GM18858 (cell line): Measurements from ENCODE around the gene NLRP2B.
"Not testable (repeated sequence)": the region's sequence is repeated elsewhere in the genome, so short reads cannot be mapped to it uniquely, and the experiment has no call there.

Source experiments
- ATAC-seq: cut with Tn5 transposase; IDR thresholded peaks from one replicate; pipeline ENCODE4 v1.9.1; 2021; ENCODE audit not compliant: unreplicated experiment

NLRP2B gene

DNA sequence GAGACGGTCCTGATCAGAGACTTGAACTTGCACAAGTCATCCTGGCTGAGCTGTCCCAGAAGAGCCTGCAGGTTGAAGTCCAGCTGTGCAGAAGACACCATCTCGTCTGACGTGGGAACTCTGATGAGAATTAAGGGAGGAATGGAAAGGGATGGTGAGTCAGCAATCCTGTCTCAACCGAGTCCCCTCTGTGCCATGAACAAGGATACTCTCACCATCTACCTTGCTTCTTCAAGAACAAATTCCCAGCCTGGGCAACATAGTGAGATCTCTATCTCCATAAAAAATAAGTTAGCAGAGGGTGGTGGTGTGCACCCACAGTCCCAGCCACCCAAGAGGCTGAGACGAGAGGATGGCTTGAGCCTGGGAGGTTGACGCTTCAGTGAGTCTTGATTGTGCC lies at the start of gene NLRP2B:
Gene NLRP2B, minus strand, starts transcription at position 101 of the 400 bp plus-strand sequence.
- no peak for ATAC-seq

DNA sequence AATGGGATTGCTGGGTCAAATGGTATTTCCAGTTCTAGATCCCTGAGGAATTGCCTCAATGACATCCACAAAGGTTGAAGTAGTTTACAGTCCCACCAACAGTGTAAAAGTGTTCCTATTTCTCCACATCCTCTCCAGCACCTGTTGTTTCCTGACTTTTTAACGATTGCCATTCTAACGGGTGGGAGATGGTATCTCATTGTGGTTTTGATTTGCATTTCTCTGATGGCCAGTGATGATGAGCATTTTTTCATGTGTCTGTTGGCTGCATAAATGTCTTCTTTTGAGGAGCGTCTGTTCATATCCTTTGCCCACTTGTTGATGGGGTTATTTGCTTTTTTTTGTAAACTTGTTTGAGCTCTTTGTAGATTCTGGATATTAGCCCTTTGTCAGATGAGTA lies 45.9 kb upstream of the NLRP2B start:
- not testable (repeated sequence) for ATAC-seq

DNA sequence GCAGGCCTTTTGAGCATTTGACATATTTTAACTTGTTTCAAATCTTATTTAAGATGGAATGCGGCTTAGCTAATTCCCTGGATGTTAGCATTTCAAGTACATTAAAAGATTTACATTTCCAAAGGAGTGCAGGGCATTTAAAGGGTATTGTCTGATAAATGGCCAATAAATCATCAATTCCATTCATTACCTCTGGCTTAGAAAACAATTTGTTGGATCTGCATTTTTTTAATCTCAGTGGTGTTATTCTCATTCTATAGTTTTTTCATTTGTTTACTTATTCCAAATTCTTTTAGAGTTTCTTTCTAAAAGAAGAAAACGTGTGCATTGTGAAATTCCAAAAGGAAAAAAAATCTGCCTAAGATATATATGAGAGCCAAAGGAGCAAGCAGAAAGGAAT lies 1.3 kb upstream of the NLRP2B start:
- ATAC-seq = no peak

DNA sequence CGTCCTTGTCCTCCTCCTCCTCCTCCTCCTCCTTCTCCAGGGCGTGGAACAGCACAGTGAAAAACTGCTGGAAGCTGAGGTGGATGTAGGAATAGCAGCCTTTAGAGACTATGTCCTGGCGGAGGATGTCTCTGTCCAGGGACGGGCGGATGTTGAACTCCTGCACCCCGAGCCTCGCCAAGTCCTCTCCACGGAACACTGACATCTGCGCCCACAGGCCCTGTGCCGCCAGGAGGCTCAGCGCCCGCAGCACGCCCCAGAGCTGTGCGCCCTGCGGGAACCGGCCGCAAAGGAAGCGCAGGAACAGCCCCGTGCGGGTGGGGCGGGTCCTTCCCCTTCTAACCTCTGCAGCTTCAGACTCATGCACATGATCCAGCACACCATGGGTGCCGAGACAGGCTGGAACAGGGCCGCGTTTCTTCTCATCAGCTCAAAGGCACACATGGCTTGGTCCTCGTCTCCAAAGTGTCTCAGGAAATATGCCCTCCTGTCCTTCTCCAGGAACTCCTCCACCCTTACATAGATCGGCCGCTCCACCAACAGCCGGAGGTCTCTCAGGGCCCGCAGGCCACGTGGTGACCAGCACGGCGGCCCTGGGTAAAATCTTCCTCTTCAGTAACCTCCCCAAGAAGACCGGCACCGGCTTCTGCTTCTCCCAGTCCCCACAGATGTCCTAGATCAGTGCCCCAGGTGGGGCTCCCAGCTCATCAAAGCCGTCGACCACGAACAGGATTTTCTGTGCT lies 1.2 kb downstream of the NLRP2B start:
- ATAC-seq = no peak

DNA sequence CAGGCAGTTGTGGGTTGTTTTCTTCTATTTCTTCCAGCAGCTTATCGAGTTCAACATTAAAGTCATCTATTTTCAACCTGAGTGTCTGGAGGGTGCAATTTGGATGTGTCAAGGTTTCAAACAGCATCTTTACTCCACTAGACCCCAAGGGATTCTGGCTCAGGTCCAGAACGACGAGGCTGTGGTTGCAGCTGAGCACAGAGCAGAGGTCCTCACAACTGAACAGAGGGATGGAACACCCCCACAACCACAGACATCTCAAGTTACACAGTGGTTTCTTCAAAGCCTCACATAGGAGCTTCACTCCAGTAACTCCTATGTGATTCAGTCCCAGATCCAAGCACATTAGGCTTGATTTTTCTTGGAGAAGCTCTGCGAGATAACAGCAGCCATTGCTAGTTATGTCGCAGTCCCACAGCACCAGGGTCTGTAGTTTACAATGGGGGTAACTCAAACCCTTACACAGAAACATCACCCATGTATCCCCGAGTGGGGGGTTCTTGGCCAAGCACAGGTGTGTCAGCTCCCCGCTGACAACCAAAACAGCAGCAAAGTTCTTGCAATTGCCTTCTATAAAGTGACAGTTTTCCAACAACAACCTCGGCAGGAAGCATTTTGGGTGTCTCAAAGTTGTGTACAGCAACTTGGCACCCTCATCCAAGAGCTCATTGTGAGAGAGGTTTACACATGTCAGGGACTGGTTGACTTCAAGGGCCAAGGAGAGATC lies 2.8 kb downstream of the NLRP2B start:
- no peak for ATAC-seq

DNA sequence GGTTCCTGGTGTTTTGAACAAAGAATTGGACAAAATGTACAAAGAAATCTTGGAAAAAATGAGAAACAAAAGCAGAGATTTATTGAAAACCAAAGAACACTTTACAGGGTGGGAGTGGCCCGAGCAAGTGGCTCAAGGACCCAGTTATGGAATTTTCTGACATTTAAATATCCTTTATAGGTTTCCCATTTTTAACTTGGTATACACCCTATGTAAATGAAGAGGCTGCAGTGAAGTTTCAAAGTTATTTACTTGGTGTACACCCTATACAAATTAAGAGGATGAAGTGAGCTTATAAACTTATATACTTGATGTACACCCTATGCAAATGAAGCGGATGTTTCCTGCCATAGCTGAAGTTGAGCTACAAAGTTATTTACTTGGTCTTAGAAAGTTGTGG lies 4.7 kb downstream of the NLRP2B start:
- no peak for ATAC-seq

DNA sequence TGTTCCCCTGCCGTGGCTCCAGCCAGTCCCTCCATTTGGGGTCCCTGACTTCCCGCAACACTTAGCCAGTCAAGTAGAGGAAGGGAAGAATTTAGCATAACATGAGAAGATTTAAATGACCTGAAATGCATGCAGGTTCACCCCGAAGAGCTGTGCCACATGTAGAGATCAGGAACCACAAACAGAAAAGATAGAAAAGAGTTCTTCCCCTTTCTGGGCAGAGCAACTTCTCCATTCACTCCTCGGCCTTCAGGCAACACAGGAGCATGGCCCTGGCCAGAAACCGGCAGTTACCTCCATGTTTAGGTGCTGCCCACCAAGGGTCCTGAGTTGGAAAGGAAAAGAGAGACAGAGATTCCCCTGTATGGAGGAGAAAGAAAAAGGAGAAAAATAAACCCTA lies 5.2 kb downstream of the NLRP2B start:
- no peak for ATAC-seq

DNA sequence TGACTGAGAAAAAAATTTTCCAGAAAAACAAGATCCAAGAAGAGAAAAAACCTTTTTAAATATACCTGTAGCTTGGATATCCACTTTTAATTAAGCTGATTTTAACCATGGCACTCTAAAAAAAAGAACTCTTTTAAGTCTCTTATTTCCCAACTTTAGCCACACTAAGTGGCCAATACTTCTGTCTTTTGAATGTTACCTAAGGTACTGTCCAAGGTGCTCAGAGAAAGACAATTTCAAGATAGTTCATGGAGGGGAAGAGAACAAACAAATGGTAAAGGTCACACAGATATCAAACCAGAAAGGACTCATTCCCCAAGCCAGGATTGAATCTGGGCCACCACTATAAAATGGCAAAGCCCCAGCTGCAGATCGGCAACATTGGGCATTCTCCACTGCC lies 10.1 kb downstream of the NLRP2B start:
- ATAC-seq = no peak

DNA sequence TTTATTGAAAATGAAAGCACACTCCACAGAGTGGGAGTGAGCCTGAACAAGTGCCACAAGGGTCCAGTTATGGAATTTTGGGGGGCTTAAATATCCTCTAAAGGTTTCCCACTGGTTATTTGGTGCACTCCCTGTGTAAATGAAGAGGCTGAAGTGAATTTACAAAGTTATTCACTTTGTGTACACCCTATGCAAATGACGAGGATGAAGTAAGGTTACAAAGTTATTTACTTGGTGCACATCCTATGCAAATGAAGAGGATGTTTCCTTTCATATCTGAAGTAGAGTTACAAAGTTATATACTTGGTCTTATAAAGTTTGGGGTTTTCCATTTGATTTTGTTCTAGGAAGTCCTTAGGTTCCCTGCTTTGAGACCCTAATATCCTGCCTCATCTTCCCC lies 13.1 kb downstream of the NLRP2B start:
- ATAC-seq = no peak

DNA sequence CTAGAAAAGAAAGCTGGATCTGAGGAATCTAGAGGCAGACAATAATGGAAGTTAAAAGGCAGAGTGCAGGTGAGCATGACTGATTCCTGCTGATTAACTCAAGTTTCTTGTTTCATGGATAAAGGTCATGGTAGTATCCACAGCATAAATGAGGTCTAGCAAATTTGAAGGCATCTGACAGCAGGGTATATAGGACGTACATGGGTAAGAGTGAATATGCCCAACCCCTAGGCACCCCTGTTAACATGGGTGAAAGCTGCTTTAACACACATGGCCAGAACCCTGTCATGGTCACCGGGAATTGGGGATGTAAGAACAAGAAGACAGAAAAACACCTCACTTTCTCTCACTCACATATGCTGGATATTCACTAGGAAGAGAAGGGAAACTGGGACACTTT lies 25.0 kb downstream of the NLRP2B start:
- ATAC-seq = no peak

DNA sequence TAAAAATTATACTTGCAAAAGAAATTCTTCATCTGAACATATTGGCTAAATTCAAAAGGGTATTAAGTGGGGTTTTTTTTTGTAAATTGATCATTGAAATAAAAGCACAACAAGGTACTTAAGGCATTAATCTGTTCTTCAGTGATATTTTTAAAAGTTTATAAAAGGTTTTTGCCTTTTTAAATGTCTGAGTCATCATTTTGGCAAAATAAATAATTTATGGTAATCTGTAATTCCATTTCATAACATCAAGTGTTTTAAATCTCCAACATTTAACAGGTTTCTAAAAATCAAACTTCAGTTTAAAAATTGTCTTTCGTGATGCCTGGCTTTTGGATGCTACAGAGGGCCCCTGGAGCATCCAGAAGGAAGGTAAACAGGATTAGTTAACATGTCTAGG lies 27.4 kb downstream of the NLRP2B start:
- ATAC-seq = no peak

DNA sequence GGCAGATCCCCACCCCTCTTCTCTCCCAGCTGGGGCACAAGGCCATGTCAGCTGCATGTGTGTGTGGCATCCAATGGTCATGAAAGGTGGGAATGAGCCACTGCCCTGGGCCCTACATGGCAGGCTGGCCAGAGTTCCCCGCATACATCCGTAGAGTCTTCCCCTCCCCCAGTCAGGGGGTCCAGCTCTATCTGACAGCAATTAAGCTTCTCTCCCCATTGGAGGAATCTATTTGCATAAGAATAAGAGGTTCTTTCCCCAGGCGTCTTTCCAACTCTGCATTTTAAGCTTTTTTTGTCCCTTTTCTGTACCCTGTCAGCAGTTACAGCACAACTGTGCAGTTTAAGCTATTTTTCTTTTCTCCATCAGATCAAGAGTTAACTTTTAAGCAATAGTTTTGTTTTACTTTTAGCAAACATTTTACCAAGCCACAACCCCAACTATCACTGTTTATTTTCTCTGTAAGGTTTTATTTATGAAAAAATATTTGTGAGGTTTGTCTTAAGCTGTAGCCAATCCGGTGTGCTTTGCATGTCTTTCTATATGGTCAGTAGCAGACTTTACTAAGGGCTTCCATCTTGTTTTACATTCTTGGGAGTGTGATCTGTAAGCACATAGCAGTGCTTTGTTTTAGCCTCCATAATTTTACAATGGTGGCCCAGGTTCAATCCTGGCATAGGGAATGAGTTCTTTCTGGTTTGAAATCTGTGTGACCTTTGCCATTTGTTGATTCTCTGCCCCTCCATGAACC lies 28.7 kb downstream of the NLRP2B start:
- no peak for ATAC-seq

DNA sequence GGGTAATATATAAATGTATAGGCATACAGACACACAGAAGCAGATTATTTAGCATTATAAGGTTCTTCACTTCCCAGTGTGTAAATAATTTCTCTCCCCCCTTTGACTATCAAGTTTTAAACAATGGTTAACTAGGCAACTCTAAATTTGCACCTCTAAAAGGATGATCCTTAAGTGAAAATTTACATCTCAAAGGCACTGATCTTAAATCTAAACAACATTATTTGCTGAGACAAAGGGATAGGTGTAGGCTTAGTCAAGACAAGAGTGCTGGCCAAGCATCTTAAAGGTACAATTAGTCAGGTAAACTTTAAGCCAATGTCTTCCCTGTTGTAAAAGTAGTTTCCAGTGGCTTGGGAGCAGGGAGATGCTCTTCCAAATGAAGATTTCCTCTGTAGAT lies 33.0 kb downstream of the NLRP2B start:
- no peak for ATAC-seq

DNA sequence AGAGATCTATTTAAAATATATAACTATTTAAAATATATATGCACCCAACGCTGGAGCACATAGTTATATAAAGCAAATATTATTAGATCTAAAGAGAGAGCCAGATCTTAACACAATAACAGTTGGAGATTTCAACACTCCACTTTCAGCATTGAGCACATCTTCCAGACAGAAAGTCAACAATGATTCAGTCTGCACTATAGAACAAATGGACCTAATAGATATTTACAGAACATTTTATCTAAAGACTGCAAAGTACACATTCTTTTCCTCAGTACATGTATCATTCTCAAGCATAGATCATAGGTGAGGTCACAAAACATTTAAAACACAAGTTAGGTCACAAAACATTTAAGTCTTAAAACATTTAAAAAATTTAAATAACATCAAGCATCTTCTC lies 36.4 kb downstream of the NLRP2B start:
- no peak for ATAC-seq

DNA sequence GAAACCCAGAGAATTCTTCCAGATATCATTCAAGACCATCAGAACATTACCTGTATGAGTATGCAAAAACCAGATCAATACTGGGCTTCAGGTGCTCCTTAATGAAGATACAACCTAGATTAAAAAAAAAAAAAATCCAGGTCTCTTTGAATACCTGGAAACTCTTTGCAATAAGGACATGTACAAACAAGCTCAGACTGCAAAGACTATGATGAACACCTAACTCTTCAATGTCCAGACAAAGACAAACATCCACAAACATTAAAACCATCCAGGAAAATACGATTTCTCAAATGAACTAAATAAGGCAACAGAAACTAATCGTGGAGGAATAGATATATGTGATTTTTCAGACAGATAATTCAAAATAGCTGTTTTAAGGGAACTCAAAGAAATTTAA lies 38.7 kb downstream of the NLRP2B start:
- no peak for ATAC-seq

DNA sequence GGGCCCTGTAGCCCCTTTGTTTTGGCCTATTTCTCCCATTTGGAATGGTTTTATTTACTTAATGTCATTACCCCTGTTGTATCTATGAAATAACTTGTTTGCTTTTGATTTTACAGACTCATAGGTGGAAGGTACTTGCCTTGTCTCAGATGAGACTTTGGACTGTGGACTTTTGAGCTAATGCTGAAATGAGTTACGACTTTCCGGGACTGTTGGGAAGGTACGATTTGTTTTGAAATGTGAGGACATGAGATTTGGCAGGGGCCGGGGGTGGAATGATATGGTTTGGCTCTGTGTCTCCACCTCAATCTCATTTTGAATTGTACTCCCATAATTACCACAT lies 39.4 kb downstream of the NLRP2B start:
- no peak for ATAC-seq

DNA sequence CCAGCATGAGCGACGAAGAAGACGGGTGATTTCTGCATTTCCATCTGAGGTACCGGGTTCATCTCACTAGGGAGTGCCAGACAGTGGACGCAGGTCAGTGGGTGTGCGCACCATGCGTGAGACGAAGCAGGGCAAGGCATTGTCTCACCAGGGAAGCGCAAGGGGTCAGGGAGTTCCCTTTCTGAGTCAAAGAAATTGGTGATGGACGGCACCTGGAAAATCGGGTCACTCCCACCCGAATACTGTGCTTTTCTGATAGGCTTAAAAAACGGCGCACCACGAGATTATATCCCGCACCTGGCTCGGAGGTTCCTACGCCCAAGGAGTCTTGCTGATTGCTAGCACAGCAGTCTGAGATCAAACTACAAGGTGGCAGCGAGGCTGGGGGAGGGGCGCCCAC lies 50.6 kb downstream of the NLRP2B start:
- not testable (repeated sequence) for ATAC-seq
